ENCODE measurements around the gene MSMP. TPM values are rescaled to one million over a fixed set of nuclear protein-coding genes. Genes with fewer than 3 reads are reported as not detected.

Gene MSMP
- total RNA-seq, 1 experiment from 2014 or later: 2.1 TPM

DNA sequence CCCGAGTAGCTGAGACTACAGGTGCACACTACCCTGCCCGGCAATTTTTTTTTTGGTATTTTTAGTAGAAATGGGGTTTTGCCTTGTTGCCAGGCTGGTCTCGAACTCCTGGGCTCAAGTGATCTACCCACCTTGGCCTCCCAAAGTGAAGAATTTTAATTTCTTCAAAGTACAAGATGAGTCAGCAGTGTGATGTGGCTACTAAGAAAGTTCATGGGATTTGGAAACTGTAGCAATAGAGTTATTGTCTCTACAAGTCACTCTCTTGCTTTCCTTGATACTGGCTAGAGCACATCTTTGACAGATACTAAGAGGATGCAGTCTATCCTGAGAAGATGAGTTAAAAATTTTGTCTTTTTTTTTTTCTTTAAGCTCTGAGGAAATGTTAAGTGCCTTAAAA is 20.0 kb downstream of the MSMP start:
- no peaks in the 10 kb centered on the region for H3K27me3 Mint-ChIP-seq (ENCODE audit: low read depth)
- CTCF ChIA-PET: no interaction called here

DNA sequence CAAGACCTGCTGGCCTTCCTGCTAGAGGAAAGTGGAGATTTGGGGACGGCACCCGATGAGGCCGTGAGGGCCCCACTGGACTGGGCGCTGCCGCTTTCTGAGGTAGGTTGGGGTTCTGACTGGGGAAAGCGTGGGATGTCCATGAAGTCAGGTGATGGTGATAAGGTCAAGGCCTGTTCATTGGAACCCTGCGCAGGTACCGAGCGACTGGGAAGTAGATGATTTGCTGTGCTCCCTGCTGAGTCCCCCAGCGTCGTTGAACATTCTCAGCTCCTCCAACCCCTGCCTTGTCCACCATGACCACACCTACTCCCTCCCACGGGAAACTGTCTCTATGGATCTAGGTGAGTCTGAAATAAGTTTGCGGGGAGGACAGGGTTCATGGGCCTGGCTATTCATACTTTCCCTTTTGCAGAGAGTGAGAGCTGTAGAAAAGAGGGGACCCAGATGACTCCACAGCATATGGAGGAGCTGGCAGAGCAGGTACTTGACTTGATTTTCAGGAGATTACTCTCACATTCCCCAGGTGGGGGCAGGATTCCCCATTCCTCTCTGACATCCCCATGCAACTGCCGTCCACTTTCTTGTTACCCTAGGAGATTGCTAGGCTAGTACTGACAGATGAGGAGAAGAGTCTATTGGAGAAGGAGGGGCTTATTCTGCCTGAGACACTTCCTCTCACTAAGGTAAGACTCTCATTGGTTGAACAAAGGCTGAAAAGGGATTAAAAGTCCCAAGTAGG is 21.1 kb downstream of the MSMP start:
- Mint-ChIP-seq H3K27ac (peak overlapping the region; percentile 95), H3K4me3 (peak overlapping the region; percentile 90), H3K27me3 (ENCODE audit: low read depth) (no peaks in the 10 kb centered on the region), H3K9me3 (no peaks in the 10 kb centered on the region), H3K4me1 (peaks cover 14% of the 10 kb centered on the region), H3K36me3 (peaks cover 29% of the 10 kb centered on the region)
- DNase-seq (ENCODE audit: low spot score): peak; percentile 63
- CTCF ChIA-PET: interaction anchor here (0.6 to 8.3 kb wide), 20 partner anchors 16 to 833 kb away, joined by 3 to 103 read pairs (median 6); partner anchors contain the start of genes ARHGEF39, CCDC107, GBA2 and HINT2
- POLR2A ChIA-PET: interaction anchor here (1.0 to 2.6 kb wide), 9 partner anchors 14 to 127 kb away, joined by 3 to 13 read pairs (median 3); partner anchors contain the start of genes ARHGEF39, GBA2, RGP1 and TPM2
- TF ChIP-seq HMGA2 (CRISPR knock-in tag; IDR thresholded peaks at IDR 0.05) (no peak), TEAD1 (CRISPR knock-in tag; IDR thresholded peaks at IDR 0.05) (peak; percentile 73; the same call in 1 of the 2 replicates), EMX1 (CRISPR knock-in tag; IDR thresholded peaks at IDR 0.05) (0 out of 2 replicates have a peak, but pooled peaks have one; percentile 40)
- ATAC-seq: peak; percentile 15

More for the DNA sequence above, 20.0 kb downstream of the MSMP start:
- Mint-ChIP-seq H3K4me3 (no peak overlapping the region), H3K4me1 (peaks cover 14% of the 10 kb centered on the region), H3K27ac (no peak overlapping the region), H3K36me3 (peaks cover 40% of the 10 kb centered on the region), H3K9me3 (no peaks in the 10 kb centered on the region)
- POLR2A ChIA-PET: no interaction called here
- ATAC-seq (no peak), DNase-seq (ENCODE audit: low spot score) (no peak)
- TF ChIP-seq OVOL2 (CRISPR knock-in tag; IDR thresholded peaks at IDR 0.05; ENCODE audit: borderline replicate concordance) (no peak), NFYB (CRISPR knock-in tag; conservative IDR thresholded peaks at IDR 0.05; ENCODE audit: low read depth) (no peak), ESRRA (CRISPR knock-in tag; IDR thresholded peaks at IDR 0.05; ENCODE audit: borderline replicate concordance) (no peak), NR3C1 (CRISPR knock-in tag; conservative IDR thresholded peaks at IDR 0.05; ENCODE audit: low read depth) (no peak), JAZF1 (CRISPR knock-in tag; IDR thresholded peaks at IDR 0.05) (no peak), EMX1 (CRISPR knock-in tag; IDR thresholded peaks at IDR 0.05) (no peak), HMGA2 (CRISPR knock-in tag; IDR thresholded peaks at IDR 0.05) (no peak)
- TF ChIP-seq, protein P1, sequence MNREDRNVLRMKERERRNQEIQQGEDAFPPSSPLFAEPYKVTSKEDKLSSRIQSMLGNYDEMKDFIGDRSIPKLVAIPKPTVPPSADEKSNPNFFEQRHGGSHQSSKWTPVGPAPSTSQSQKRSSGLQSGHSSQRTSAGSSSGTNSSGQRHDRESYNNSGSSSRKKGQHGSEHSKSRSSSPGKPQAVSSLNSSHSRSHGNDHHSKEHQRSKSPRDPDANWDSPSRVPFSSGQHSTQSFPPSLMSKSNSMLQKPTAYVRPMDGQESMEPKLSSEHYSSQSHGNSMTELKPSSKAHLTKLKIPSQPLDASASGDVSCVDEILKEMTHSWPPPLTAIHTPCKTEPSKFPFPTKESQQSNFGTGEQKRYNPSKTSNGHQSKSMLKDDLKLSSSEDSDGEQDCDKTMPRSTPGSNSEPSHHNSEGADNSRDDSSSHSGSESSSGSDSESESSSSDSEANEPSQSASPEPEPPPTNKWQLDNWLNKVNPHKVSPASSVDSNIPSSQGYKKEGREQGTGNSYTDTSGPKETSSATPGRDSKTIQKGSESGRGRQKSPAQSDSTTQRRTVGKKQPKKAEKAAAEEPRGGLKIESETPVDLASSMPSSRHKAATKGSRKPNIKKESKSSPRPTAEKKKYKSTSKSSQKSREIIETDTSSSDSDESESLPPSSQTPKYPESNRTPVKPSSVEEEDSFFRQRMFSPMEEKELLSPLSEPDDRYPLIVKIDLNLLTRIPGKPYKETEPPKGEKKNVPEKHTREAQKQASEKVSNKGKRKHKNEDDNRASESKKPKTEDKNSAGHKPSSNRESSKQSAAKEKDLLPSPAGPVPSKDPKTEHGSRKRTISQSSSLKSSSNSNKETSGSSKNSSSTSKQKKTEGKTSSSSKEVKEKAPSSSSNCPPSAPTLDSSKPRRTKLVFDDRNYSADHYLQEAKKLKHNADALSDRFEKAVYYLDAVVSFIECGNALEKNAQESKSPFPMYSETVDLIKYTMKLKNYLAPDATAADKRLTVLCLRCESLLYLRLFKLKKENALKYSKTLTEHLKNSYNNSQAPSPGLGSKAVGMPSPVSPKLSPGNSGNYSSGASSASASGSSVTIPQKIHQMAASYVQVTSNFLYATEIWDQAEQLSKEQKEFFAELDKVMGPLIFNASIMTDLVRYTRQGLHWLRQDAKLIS (CRISPR knock-in tag; IDR thresholded peaks at IDR 0.05; ENCODE audit: borderline replicate concordance): no peak
- TF ChIP-seq, protein P2, sequence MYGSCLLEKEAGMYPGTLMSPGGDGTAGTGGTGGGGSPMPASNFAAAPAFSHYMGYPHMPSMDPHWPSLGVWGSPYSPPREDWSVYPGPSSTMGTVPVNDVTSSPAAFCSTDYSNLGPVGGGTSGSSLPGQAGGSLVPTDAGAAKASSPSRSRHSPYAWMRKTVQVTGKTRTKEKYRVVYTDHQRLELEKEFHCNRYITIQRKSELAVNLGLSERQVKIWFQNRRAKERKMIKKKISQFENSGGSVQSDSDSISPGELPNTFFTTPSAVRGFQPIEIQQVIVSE (CRISPR knock-in tag; IDR thresholded peaks at IDR 0.05; ENCODE audit: borderline replicate concordance): no peak
- TF ChIP-seq, protein P3, sequence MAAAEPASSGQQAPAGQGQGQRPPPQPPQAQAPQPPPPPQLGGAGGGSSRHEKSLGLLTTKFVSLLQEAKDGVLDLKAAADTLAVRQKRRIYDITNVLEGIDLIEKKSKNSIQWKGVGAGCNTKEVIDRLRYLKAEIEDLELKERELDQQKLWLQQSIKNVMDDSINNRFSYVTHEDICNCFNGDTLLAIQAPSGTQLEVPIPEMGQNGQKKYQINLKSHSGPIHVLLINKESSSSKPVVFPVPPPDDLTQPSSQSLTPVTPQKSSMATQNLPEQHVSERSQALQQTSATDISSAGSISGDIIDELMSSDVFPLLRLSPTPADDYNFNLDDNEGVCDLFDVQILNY (CRISPR knock-in tag; IDR thresholded peaks at IDR 0.05): no peak
- TF ChIP-seq, protein P4, sequence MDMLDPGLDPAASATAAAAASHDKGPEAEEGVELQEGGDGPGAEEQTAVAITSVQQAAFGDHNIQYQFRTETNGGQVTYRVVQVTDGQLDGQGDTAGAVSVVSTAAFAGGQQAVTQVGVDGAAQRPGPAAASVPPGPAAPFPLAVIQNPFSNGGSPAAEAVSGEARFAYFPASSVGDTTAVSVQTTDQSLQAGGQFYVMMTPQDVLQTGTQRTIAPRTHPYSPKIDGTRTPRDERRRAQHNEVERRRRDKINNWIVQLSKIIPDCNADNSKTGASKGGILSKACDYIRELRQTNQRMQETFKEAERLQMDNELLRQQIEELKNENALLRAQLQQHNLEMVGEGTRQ (CRISPR knock-in tag; IDR thresholded peaks at IDR 0.05): no peak

DNA sequence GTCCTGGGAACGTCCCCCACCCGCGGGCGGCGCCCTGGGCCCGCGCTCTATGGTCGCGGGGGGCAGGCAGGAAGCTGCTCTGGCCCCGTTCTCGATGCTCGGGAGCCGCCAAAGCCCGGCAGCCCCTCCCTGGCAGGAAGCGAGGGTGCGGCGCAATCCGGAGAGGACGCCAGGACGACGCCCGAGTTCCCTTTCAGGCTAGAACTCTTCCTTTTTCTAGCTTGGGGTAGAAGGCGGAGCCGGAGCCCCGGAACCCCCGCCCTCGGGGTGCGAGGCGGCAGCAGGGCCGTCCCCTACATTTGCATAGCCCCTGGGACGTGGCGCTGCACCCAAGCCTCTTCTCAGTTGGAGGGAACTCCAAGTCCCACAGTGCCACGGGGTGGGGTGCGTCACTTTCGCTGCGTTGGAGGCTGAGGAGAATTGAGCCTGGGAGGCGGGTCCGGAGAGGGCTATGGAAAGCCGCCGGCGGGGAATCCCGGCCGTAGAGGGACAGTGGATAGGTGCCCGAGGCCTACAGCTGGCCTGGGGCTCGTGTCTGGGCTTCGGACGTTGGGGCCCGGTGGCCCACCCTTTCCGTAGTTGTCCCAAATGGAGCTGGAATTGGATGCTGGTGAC is 21.8 kb downstream of the MSMP start, which contains the start of the genes CREB3 and TLN1:
CREB3 (plus strand) TSS at position 482 of the 615 bp plus-strand sequence; CDS start at position 589, 107 bp downstream.
TLN1 (minus strand) TSS at position 11 of the 615 bp plus-strand sequence. CDS start 6,501 bp downstream, outside the sequence.
- peaks cover 22% of the 10 kb centered on the region for H3K36me3 Mint-ChIP-seq
- H3K27ac Mint-ChIP-seq: peak within 1 kb of the TSS; percentile 95
- peaks cover 14% of the 10 kb centered on the region for H3K4me1 Mint-ChIP-seq
- ChIA-PET POLR2A (interaction anchor here (0.6 to 2.6 kb wide), 17 partner anchors 8 to 663 kb away, joined by 3 to 13 read pairs (median 3); partner anchors contain the start of genes ARHGEF39, GBA2, RGP1 and TPM2), CTCF (interaction anchor here (0.6 to 8.3 kb wide), 23 partner anchors 17 to 832 kb away, joined by 3 to 103 read pairs (median 5); partner anchors contain the start of genes ARHGEF39, CCDC107, GBA2 and HINT2)
- H3K4me3 Mint-ChIP-seq: peak within 1 kb of the TSS; percentile 90
- no peaks in the 10 kb centered on the region for H3K27me3 Mint-ChIP-seq (ENCODE audit: low read depth)
- ATAC-seq: peak; percentile 72
- no peaks in the 10 kb centered on the region for H3K9me3 Mint-ChIP-seq
- DNase-seq (ENCODE audit: low spot score): peak; percentile 95
- TF ChIP-seq, protein P5, sequence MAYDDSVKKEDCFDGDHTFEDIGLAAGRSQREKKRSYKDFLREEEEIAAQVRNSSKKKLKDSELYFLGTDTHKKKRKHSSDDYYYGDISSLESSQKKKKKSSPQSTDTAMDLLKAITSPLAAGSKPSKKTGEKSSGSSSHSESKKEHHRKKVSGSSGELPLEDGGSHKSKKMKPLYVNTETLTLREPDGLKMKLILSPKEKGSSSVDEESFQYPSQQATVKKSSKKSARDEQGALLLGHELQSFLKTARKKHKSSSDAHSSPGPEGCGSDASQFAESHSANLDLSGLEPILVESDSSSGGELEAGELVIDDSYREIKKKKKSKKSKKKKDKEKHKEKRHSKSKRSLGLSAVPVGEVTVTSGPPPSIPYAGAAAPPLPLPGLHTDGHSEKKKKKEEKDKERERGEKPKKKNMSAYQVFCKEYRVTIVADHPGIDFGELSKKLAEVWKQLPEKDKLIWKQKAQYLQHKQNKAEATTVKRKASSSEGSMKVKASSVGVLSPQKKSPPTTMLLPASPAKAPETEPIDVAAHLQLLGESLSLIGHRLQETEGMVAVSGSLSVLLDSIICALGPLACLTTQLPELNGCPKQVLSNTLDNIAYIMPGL (CRISPR knock-in tag; IDR thresholded peaks at IDR 0.05): peak; percentile 96
- TF ChIP-seq ZNF671 (CRISPR knock-in tag; IDR thresholded peaks at IDR 0.05) (no peak), CBFB (CRISPR knock-in tag; IDR thresholded peaks at IDR 0.05; ENCODE audit: low read depth) (no peak)
- TF ChIP-seq, protein P6, sequence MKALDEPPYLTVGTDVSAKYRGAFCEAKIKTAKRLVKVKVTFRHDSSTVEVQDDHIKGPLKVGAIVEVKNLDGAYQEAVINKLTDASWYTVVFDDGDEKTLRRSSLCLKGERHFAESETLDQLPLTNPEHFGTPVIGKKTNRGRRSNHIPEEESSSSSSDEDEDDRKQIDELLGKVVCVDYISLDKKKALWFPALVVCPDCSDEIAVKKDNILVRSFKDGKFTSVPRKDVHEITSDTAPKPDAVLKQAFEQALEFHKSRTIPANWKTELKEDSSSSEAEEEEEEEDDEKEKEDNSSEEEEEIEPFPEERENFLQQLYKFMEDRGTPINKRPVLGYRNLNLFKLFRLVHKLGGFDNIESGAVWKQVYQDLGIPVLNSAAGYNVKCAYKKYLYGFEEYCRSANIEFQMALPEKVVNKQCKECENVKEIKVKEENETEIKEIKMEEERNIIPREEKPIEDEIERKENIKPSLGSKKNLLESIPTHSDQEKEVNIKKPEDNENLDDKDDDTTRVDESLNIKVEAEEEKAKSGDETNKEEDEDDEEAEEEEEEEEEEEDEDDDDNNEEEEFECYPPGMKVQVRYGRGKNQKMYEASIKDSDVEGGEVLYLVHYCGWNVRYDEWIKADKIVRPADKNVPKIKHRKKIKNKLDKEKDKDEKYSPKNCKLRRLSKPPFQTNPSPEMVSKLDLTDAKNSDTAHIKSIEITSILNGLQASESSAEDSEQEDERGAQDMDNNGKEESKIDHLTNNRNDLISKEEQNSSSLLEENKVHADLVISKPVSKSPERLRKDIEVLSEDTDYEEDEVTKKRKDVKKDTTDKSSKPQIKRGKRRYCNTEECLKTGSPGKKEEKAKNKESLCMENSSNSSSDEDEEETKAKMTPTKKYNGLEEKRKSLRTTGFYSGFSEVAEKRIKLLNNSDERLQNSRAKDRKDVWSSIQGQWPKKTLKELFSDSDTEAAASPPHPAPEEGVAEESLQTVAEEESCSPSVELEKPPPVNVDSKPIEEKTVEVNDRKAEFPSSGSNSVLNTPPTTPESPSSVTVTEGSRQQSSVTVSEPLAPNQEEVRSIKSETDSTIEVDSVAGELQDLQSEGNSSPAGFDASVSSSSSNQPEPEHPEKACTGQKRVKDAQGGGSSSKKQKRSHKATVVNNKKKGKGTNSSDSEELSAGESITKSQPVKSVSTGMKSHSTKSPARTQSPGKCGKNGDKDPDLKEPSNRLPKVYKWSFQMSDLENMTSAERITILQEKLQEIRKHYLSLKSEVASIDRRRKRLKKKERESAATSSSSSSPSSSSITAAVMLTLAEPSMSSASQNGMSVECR (CRISPR knock-in tag; IDR thresholded peaks at IDR 0.05; ENCODE audit: borderline replicate concordance): peak; percentile 41

All from WTC11 (cell line).